Stimulated activated CD8-positive, alpha-beta memory T cell treated with anti-CD3 and anti-CD28 coated beads, Interleukin-4, amount 100 ng/mL, for 4 hours (primary cell): ENCODE results near the gene CUEDC2.

ENCODE experiments used
- DNase-seq, 2 donors: peaks; one replicate each; pipeline ENCODE4 v3.0.0-alpha.2; 2020; ENCODE audit warnings: low read depth in 2 of 2, low spot score in 1 of 2

CUEDC2 gene, protein sequence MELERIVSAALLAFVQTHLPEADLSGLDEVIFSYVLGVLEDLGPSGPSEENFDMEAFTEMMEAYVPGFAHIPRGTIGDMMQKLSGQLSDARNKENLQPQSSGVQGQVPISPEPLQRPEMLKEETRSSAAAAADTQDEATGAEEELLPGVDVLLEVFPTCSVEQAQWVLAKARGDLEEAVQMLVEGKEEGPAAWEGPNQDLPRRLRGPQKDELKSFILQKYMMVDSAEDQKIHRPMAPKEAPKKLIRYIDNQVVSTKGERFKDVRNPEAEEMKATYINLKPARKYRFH

DNA sequence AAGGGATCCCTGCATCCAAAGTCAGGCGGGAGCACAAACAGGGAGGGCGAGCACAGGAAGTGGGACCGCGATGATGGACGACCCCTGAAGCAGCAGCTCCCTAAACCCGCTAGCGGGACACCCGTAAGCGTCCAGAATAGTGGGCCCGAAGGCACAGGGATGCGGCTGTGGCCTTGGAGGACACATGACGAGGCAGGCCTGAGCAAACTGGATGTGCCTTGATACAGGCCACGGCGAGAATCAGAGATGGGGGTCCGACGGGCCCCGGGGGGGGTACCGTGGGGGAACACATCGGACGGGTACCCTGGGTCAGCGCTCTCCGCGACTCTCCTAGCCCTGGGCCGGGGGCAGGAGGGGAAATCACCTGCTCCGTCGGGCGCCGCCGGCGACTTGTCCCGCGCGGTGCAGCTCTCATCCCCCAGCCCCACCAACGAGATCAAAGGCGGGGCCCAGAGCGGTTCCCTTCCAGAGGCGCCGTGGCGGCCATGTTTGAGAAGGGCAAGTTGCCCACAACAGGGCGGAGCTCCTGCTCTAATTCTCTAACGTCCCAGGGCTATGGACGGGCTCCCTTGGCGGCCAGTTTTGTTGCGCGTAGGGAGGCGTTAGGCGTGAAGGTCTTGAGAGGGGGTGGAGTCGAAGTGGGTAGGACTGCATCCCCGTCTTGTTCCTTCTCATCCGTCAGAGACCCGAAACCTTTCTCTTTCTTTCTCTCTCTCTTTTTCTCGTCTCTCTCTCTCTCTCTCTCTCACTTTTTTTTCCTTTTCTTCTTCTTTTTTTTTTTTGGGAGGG, at the start of gene CUEDC2:
Gene CUEDC2 (minus strand): TSS at position 413 of the 789 bp plus-strand sequence. CDS start 7,386 bp downstream, outside the sequence.
- peak; percentile 86 to 89 for DNase-seq

DNA sequence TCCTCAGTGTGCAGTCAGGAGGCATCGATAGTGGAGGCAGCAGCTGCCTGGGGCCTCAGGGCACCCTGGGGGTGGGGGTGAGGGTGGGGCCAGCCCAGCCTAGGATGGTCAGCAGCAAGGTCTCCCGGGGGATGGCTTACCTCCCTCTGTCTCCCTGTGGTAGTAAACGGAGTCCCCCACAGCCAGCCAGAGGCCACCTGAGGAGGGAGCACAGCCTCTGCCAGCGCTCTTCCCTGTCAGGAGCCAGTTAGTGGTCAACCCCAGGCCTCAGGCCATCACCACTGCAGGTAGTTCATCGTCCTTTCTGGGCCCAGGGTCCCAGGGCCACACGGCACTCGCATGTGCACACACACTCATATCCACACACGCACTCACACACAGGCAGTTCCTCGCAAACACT, 48.0 kb upstream of the CUEDC2 start:
- DNase-seq: no peak

DNA sequence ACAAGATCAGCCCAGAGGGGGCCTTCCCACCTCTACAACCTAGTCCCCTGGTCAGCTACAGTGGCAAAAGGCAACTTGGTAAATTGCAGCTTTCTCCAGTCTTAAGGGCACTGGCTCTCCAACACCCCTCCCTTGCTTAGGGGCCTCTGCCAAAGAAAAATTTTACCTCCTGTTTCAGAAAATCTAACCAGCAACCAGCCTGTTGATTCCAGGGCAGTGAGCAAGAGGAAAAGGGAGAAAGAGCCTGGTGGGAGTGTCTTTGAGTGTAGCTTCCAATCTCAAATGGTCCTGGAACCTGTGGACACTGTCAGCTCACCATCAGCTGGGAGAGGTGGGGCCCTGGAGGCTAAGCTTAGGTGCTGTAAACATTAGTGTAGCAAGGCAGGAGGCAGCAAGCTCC, 47.3 kb upstream of the CUEDC2 start:
- DNase-seq: no peak

DNA sequence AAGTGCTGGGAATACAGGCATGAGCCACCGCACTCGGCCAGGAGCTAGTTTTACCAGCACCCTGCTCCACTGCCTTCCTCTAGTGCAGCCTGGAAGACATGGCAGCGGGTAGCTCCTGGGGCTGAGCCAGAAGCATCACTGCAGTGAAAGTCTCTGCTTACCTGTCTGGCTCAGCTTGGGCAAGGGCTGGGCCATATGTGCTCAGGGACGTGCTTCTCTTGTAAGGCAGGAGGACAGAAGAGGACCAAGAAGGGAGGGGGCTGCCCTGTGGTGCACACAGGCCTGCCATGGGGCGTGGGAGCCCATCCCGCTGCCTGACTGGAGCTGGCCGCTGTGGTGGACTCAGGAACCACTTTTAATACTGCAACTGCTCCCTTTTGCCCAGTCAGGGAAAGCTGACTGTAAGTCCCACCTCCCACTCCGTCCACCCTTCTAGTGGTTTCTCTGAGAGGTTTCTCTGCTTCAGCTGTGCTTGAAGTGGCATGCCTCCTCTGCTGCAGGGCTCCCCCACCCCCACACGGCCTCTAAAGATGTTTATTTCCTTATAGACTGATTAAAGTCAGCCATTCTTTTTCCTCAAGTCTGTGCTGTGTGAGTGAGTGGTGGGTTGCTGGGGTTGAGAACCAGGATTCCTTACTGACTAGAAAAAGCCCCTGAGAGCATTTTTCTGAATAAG, 44.2 kb upstream of the CUEDC2 start:
- DNase-seq: no peak

DNA sequence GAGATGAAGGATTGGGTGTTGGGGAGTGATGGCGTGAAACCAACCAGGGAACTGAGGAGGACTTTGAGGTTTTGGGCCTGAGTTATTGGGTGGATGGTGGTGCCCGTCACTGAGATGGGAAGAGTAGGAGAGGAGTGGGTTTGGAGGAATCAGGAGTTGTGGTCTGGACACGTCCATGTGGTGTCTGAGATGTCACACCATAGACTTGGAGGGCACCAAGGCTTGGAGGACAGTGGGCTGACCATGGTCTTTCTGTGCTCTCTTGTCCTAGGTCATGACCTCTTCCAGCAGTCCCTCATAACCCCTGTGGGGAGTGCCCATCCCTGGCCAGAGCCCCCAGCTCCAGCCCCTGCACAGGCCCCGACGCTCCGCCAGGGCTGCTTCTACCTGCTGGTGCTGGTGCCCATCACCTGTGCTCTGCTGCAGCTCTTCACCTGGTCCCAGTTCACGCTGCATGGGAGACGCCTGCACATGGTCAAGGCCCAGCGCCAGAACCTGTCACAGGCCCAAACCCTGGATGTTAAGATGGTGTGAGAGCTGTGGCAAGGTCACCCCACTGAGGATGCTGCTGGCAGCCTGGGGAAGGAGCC, 43.2 kb upstream of the CUEDC2 start:
- no peak for DNase-seq

DNA sequence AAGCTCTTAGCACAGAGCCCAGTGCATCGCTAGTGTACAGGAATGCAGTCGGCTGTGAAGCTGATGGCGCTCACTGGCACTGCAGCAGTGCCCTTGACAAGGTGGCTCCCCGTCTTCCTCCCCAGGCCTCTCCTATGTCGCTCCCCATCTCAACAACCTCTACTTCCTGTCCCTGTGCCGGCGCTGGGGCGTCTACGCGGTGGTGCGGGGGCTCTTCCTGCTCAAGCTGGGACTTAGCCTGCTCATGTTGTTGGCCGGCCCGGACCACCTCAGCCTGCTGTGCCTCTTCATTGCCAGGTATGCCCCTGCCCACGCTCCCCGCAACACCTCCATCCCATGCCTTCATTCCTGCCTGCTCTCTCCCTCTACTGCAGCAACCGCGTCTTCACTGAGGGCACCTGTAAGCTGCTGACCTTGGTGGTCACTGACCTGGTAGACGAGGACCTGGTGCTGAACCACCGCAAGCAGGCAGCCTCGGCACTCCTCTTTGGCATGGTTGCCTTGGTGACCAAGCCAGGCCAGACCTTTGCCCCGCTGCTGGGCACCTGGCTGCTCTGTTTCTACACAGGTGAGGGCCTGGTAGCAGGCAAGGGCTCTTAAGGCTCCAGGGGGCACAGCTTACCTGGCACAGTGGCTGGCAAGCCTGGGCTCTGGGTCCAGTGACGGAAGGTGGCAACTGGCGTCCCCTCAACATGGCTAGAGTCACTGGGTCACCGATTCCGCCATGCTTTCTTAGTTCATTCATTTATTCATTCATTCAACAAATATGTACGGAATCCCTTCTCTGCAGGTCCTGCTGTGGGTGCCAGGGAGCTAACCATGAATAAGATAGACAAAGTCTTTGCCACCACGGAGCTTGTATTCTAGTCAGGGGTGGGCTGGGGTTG, 41.3 kb upstream of the CUEDC2 start:
- DNase-seq: no peak

DNA sequence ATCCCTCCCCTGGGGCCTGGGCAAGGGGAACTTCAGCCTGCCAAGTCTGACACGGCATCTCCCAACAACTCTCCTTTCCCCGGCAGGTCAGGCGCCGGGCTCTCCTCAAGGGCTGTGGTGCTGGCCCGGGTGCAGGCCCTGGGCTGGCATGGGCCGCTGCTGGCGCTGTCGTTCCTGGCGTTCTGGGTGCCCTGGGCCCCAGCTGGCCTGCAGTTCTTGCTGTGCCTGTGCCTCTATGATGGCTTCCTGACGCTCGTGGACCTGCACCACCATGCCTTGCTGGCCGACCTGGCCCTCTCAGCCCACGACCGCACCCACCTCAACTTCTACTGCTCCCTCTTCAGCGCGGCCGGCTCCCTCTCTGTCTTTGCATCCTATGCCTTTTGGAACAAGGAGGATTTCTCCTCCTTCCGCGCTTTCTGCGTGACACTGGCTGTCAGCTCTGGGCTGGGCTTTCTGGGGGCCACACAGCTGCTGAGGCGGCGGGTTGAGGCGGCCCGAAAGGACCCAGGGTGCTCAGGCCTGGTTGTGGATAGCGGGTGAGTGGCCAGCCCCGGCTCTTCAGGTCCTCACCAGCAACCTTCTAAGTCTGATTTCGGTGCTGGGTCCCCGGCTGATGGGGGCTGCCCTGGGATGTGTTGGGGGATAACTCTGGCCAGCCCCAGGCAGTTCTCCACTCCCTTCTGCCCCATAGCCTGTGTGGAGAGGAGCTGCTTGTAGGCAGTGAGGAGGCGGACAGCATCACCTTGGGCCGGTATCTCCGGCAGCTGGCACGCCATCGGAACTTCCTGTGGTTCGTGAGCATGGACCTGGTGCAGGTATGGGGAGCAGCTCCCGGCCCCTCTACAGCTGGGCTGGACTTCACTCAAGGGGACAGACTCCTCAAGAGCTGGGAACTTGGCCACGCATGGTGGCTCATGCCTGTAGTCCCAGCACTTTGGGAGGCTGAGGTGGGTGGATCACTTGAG, 38.5 kb upstream of the CUEDC2 start:
- no peak for DNase-seq

DNA sequence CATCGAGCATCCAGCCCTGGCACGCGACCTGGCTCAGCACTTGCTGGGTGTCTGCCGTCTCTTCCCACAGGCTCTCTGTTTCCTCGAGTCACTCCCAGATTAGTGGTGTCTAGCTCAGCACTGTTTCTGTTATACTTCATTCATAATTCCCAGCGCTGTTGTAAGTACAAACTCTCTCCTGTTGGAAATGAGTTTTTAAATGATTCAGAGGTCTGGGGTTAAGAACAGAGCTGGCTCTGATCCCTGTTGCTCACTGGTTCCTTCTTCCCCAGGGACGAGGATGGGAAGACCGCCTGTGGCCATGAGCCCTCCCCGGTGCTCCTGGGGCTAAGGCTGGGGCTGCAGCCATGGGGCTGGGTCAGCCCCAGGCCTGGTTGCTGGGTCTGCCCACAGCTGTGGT, 36.3 kb upstream of the CUEDC2 start:
- no peak for DNase-seq

DNA sequence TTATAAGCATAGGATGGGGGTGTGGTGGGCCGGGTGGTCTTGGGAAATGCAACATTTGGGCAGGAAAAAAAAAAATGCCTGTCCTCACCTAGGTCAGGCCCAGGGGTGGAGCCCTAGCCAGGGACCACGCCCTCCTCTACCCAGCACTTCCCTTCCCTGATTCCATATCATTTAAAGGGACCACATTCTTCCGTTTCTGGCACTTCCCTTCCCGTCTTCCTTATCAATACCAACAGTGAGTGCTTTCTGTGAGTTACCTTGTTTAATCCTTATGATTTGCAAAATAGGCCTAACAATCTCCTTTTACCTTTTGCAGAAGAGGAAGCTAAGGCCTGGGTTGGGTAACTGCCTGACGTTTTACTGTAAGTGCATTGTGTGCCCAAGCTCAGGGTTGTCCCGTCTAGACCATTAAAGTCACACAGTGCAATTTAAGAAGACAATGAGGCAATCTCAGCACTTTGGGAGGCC, 35.6 kb upstream of the CUEDC2 start:
- no peak for DNase-seq

DNA sequence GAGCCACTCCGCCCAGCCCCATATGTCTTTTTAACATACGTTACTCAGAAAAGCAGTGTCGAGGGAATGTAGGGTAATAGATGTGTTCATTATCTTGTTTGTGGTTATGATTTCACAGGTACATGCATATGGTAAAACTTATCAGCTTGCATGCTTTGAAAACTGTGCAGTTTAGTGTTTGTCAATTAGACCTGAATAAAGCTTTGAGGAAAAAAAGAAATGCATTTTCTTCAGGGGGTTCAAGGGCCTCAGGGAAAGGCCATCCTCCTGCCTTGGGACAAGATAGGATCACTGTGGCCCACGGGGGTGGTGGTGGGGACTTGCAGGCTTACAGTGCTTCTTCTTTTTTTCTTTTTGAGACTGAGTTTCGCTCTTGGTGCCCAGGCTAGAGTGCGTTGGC, 34.9 kb upstream of the CUEDC2 start:
- DNase-seq: no peak

DNA sequence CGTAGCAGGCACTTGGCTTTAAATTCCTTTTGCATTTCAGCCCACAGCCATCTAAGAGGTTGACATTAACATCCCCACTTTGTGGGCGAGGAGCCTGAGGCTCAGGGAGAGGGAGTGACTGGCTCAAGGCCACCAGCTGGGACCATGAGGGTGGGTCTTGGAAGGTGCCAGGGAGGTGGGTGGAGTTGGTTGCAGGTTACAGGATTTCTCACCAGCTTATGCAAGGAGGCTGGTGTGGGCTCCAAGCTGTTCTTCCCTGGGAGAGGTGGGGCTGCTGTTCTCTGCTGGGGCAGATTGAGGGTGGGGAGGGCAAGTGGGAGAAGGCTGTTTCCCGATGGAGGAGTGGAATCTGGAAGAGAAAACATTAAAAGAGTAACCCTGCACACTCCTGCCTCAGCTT, 33.1 kb upstream of the CUEDC2 start:
- no peak for DNase-seq

DNA sequence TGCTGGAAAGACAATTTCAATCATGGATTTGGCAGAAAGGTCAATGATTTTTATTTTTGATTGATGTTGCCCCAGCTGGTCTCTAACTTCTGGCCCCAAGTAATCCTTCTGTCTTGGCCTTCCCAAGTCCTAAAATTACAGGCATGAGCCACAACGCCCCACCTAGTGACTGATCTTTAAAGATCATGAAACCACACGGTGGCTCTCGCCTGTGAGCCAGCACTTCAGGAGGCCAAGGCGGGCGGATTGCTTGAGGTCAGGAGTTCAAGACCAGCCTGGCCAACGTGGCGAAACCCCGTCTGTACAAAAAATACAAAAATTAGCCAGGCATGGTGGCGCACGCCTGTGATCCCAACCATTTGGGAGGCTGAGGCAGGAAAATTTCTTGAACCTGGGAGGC, 31.6 kb upstream of the CUEDC2 start:
- DNase-seq: no peak

DNA sequence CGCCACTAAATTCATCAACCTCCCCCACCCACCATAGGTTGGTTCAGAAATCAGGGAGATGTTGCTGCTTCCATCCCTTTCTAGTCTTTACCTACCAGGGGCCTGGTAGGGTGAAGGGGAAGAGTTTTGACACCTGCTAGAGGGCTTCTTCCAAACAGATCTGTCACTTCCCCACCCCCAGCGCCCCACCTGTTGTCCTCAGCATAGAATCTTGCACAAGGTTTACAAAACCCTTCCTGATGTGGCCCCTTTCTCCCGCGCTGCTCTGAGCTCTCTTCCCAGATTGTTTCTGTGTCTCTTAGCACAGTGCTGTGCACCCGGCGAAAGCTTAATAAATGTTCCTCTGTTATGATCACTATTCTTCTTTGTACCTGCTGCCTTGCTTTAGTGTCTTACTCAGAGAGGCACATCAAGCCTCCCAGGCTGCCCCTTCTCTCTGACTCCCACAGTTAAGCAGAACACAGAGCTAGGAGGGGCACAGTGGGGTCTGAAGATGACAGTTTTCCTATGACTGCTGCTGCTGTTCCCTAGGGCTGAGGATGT, 30.2 kb upstream of the CUEDC2 start:
- no peak for DNase-seq

DNA sequence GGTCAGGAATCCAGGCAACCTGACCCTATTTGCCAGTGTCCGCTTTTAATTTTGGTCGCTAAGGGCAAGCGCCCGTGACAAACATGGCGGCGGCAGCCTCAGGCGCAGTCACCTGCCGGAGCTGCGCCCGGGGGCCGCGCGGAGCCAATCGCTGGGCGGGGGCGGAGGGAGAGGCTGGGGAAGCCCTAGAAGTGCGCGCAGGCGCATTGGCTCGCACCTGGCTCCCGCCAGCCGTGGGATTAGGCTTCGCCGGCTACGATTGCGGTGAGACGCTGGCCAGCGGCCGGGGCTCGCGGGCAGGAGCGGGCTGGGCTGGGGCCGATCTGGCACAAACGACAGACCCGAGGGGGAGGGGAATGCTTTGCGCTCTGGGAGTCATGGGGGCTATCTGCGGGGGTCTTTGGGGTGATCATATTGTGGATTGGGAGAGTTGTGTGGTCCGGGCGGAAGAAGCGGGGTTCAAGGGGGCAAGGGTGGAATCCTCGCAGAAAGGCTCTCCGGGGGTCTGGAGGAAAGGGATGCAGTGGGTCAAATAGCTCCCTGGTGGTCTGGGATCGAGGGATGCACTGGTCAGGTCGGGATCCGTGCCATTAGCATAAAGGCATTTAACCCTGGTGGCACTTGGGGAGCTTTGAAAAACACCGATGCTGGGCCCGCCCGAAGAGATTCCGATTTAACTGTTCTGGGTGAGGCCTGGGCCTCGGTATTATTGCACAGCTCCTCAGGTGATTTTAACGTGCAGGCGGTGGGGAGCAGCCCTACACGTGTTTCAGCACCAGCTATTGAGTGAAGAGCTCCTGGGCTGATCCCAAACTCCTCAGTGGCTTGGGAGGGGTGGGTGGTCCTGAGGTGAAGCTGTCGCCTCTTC, 29.0 kb upstream of the CUEDC2 start:
- DNase-seq: peak; percentile 79 to 86

DNA sequence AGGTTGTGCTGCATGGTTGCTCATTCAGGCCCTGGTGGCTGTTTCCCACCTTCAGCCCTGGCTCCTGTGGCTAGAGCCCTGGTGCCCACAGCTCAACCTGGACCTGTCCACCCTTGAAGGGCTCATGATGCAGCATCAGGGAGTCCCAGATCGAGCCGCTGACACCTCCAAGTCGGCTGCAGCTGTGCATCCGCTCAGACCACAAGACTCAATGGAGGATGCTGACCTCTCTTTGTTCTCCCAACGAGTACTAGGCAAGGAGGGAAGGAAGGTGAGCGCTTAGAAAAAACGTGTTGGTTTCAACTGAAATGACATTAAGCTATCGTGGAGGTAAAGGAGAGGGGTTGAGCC, 28.4 kb upstream of the CUEDC2 start:
- no peak for DNase-seq

DNA sequence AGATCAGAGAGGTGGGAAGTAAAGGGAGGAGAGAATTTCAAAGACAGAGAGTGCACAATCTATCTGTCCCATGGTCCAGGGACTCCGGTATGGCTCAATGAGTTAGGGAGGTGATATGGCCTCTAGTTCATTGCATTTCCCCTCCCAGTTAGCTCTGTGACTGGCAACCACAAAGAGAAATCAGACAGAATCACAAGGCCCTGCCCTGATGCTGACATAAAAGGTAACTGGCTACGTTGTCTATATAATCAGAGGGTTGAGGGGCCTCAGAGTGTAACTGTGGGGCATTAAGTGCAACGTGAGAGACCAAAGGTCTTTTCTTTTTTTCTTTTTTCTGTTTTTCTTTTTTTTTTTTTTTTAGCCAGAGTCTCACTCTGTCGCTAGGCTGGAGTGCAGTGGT, 26.3 kb upstream of the CUEDC2 start:
- no peak for DNase-seq

DNA sequence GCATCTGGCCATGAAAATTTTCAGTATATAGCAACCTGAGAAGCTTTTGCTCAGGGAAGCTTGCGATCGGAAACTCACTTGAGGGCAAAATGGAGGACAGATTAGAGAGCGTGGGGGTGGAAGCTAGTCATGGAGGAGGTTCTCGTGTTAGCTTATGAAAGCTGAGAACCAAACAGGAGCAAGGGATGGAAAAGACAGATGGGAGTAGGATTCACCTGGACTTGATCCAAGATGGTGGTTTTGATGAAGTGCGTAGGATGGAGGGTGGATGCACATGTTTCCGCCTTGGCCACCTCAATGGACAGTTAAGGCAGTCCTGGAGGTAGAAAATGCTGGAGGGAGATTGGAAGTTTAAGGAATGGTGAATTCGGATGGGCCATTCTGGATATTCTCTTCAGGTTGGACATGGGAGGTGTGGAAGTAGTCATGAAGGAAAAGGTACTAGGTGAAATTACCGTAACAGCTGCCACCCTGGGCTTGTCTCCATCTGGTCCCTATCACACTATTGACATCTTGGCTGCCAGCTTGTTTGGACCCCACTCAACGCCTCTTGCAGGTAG, 25.3 kb upstream of the CUEDC2 start:
- DNase-seq: no peak

DNA sequence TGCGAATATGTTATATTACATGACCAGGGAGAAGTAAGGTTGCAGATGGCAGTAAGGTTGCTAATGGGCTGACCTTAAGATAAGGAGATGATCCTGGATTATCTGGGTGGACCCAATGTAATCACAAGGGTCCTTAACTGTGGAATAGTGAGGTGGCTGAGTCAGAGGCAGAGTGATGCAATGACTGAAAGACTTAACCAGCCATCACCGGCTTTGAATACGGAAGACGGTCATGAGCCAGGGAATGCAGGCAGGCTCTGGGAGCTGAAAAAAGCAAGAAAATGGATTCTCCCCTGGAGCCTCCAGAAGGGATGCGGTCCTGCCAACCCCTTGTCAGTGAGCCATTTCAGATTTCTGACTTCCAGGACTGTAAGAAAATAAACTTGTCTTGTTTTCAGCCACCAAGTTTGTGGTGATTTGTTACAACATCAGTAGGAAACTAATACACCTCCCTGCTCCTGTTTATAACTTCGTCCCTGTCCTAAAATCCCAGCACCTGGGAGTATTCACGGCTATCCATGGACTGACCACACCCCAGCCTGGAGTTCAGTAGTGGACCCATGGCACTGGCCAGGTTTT, 23.6 kb upstream of the CUEDC2 start:
- DNase-seq: no peak
